ENCODE measurements around the gene DPCD.

DPCD gene

GRCh38 chr10:101595591-101596433 lies 7.7 kb downstream of the DPCD start:
- no peak for DNase-seq (ENCODE audit: low read depth)
- TF ChIP-seq POLR2A (IDR thresholded peaks at IDR 0.05; ENCODE audit: extremely low read depth, insufficient read length) (no peak), MYC (IDR thresholded peaks at IDR 0.05; ENCODE audit: low read depth, low read length) (no peak)
- TF ChIP-seq, protein P1, sequence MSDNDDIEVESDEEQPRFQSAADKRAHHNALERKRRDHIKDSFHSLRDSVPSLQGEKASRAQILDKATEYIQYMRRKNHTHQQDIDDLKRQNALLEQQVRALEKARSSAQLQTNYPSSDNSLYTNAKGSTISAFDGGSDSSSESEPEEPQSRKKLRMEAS (IDR thresholded peaks at IDR 0.05; ENCODE audit: low read depth, low read length): no peak
- TF ChIP-seq, protein P2, sequence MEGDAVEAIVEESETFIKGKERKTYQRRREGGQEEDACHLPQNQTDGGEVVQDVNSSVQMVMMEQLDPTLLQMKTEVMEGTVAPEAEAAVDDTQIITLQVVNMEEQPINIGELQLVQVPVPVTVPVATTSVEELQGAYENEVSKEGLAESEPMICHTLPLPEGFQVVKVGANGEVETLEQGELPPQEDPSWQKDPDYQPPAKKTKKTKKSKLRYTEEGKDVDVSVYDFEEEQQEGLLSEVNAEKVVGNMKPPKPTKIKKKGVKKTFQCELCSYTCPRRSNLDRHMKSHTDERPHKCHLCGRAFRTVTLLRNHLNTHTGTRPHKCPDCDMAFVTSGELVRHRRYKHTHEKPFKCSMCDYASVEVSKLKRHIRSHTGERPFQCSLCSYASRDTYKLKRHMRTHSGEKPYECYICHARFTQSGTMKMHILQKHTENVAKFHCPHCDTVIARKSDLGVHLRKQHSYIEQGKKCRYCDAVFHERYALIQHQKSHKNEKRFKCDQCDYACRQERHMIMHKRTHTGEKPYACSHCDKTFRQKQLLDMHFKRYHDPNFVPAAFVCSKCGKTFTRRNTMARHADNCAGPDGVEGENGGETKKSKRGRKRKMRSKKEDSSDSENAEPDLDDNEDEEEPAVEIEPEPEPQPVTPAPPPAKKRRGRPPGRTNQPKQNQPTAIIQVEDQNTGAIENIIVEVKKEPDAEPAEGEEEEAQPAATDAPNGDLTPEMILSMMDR (IDR thresholded peaks at IDR 0.05; ENCODE audit: low read depth, low read length): no peak
- no peak overlapping the region for H3K4me3 ChIP-seq (ENCODE audit: low read depth, low read length)

GRCh38 chr10:101597091-101597900 lies 9.2 kb downstream of the DPCD start:
- no peak for DNase-seq (ENCODE audit: low read depth)
- TF ChIP-seq MYC (IDR thresholded peaks at IDR 0.05; ENCODE audit: low read depth, low read length): no peak
- TF ChIP-seq POLR2A (IDR thresholded peaks at IDR 0.05; ENCODE audit: extremely low read depth, insufficient read length): no peak
- TF ChIP-seq, protein P1 (IDR thresholded peaks at IDR 0.05; ENCODE audit: low read depth, low read length): no peak
- TF ChIP-seq, protein P2 (IDR thresholded peaks at IDR 0.05; ENCODE audit: low read depth, low read length): no peak
- no peak overlapping the region for H3K4me3 ChIP-seq (ENCODE audit: low read depth, low read length)

- no peak for DNase-seq (ENCODE audit: low read depth)
- TF ChIP-seq, protein P2 (IDR thresholded peaks at IDR 0.05; ENCODE audit: low read depth, low read length): no peak
- TF ChIP-seq MYC (IDR thresholded peaks at IDR 0.05; ENCODE audit: low read depth, low read length) (no peak), POLR2A (IDR thresholded peaks at IDR 0.05; ENCODE audit: extremely low read depth, insufficient read length) (no peak)
- TF ChIP-seq, protein P1 (IDR thresholded peaks at IDR 0.05; ENCODE audit: low read depth, low read length): no peak
- no peak overlapping the region for H3K4me3 ChIP-seq (ENCODE audit: low read depth, low read length)
These were observed 13.4 kb downstream of the DPCD start for GRCh38 chr10:101601541-101601940.

DNA sequence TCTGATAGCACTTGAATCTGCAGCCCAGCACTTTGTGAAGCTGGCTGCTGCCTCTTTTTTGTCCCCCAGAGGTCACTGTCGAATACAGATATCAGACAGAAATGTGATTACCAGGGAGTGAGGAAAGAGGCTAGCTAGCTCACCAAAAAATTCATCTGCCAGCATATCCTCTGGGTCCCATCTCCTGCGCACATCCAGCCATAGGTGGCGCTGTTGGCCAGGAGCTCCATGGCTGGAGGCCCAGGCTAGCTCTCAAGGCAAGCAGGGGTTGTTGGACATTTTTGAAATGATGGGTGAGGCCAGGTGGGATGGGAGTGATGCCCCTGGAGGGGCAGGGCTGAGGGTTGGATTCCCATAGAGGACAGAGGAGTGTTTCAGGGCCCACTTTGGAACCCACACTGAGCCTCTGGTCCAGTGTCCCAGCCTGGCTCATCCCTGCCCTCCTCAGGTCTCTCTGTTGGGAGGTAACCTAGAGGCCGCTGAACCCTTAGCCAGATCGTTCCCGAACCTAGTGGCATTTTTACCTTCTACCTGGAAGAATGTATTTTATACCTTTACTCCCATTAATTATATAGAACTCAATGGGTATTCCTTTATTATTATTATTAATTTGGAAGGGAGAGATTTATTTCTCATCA lies 14.8 kb downstream of the DPCD start:
- H3K4me3 ChIP-seq (ENCODE audit: low read depth, low read length): no peak overlapping the region
- TF ChIP-seq, protein P2 (IDR thresholded peaks at IDR 0.05; ENCODE audit: low read depth, low read length): peak; percentile 98
- TF ChIP-seq POLR2A (IDR thresholded peaks at IDR 0.05; ENCODE audit: extremely low read depth, insufficient read length): no peak
- peak; percentile 28; the same call in 1 of the 2 replicates for TF ChIP-seq MYC (IDR thresholded peaks at IDR 0.05; ENCODE audit: low read depth, low read length)
- TF ChIP-seq, protein P1 (IDR thresholded peaks at IDR 0.05; ENCODE audit: low read depth, low read length): 0 out of 2 replicates have a peak, but pooled peaks have one; percentile 38
- DNase-seq (ENCODE audit: low read depth): peak; percentile 90

DNA sequence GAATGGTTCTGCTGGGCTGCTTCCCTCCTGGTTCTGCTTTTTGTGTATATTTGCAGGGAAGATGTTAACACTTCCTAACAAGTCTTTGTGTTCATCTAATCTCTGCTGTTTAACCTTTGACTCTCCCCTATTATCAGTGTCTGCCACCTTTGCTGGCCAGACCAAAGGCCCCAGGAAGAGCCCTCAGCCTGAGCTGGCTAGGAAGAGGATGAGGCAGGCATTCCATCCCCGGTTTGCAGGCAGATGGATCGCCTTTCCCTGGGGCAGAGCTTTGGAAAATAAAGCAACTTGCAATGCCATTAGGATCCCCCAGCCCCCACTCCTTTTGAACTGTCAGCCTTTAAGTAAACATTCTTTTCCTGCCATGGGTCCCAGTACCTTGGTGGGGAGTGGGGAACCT lies 19.0 kb downstream of the DPCD start:
- TF ChIP-seq MYC (IDR thresholded peaks at IDR 0.05; ENCODE audit: low read depth, low read length) (no peak), POLR2A (IDR thresholded peaks at IDR 0.05; ENCODE audit: extremely low read depth, insufficient read length) (no peak)
- TF ChIP-seq, protein P2 (IDR thresholded peaks at IDR 0.05; ENCODE audit: low read depth, low read length): no peak
- TF ChIP-seq, protein P1 (IDR thresholded peaks at IDR 0.05; ENCODE audit: low read depth, low read length): no peak
- no peak overlapping the region for H3K4me3 ChIP-seq (ENCODE audit: low read depth, low read length)
- no peak for DNase-seq (ENCODE audit: low read depth)

Measured in NB4 (cell line).